HepG2 (cell line): Measurements from ENCODE around the gene GEMIN2. TPM values are rescaled to one million over a fixed set of nuclear protein-coding genes. Genes with fewer than 3 reads are reported as not detected.
A peak's percentile ranks its signal among the peaks of the same experiment; 100 is the strongest.

ENCODE experiments used
- NFE2L2 ChIP-seq: fragments of 150-350 bp; IDR thresholded peaks from 2 replicates; pipeline ENCODE4 v1.6.1; 2014; ENCODE audit warnings: low read length
- SP4 ChIP-seq: sonication (generic); formaldehyde crosslinking; IDR thresholded peaks from 2 replicates; pipeline ENCODE4 v1.8.1; 2023; ENCODE audit warnings: mild to moderate bottlenecking, missing genetic modification reagents
- STAT5B ChIP-seq: sonication (generic); formaldehyde crosslinking; IDR thresholded peaks from 2 replicates; pipeline ENCODE4 v1.4.0; 2020; ENCODE audit warnings: missing genetic modification reagents
- ZBTB38 ChIP-seq: sonication (generic); formaldehyde crosslinking; IDR thresholded peaks from 2 replicates; pipeline ENCODE4 v1.5.1; 2020; ENCODE audit warnings: mild to moderate bottlenecking, missing genetic modification reagents
- ZNF501 ChIP-seq: sonication (generic); formaldehyde crosslinking; IDR thresholded peaks from 2 replicates; pipeline ENCODE4 v1.5.1; 2020; ENCODE audit warnings: mild to moderate bottlenecking, moderate library complexity, missing genetic modification reagents
- ZNF660 ChIP-seq: sonication (generic); formaldehyde crosslinking; IDR thresholded peaks from 2 replicates; pipeline ENCODE4 v1.5.1; 2020; ENCODE audit warnings: mild to moderate bottlenecking, low read depth, missing genetic modification reagents, borderline replicate concordance
- ZNF747 ChIP-seq: sonication (generic); formaldehyde crosslinking; IDR thresholded peaks from 2 replicates; pipeline ENCODE4 v1.8.1; 2023; ENCODE audit warnings: missing genetic modification reagents, mild to moderate bottlenecking, borderline replicate concordance
- ZNF780A ChIP-seq: sonication (generic); formaldehyde crosslinking; IDR thresholded peaks from 2 replicates; pipeline ENCODE4 v1.8.0; 2022; ENCODE audit warnings: mild to moderate bottlenecking, missing genetic modification reagents, moderate library complexity
- polyA plus RNA-seq, 8 experiments: library from polyadenylated mRNA; depleted of rRNA in 3 of 8; stranded (reverse) in 7 of 8; unstranded in 1 of 8; fragments of >200 nt; fragmentation: Illumina TruSeq in 4 of 8; extraction: Trizol in 4 of 8; gene quantifications; 2 replicates each; pipeline versions ENCODE4 v1.2.1 to v1.2.3, GENCODE V29; 2011 to 2016; ENCODE audit warnings: low read depth in 4 of 8, missing spikeins in 1 of 8, mixed read lengths in 1 of 8; ENCODE audit not compliant: insufficient read depth in 1 of 8
- total RNA-seq, 5 experiments: library from RNA; depleted of rRNA; stranded (reverse); fragments of >200 nt; fragmentation: Illumina TruSeq; extraction: Trizol; gene quantifications; 2 replicates each; pipeline ENCODE4 v1.2.3, GENCODE V29; 2016; ENCODE audit warnings: low read depth in 1 of 5
- TF ChIP-seq, protein P1 (sequence below): sonication (generic); formaldehyde crosslinking; conservative IDR thresholded peaks from 2 replicates; pipeline ENCODE4 v1.8.0; 2022; ENCODE audit warnings: missing genetic modification reagents
- TF ChIP-seq, protein P2 (sequence below): sonication (generic); formaldehyde crosslinking; IDR thresholded peaks from 2 replicates; pipeline ENCODE4 v1.5.0; 2020; ENCODE audit warnings: mild to moderate bottlenecking, missing genetic modification reagents, borderline replicate concordance
- TF ChIP-seq, protein P3 (sequence below): sonication (generic); formaldehyde crosslinking; IDR thresholded peaks from 2 replicates; pipeline ENCODE4 v1.8.1; 2022; ENCODE audit warnings: low read depth, mild to moderate bottlenecking, missing genetic modification reagents
- TF ChIP-seq, protein P4 (sequence below): IDR thresholded peaks from 2 replicates; pipeline ENCODE4 v1.6.1; 2016; ENCODE audit warnings: low read depth, borderline replicate concordance

GEMIN2 gene
- total and polyA plus RNA-seq, 2 of the 13 experiments (the other 11 are each of a cell fraction or from before 2014, with no cell fraction given): 54.8 to 110 TPM

DNA sequence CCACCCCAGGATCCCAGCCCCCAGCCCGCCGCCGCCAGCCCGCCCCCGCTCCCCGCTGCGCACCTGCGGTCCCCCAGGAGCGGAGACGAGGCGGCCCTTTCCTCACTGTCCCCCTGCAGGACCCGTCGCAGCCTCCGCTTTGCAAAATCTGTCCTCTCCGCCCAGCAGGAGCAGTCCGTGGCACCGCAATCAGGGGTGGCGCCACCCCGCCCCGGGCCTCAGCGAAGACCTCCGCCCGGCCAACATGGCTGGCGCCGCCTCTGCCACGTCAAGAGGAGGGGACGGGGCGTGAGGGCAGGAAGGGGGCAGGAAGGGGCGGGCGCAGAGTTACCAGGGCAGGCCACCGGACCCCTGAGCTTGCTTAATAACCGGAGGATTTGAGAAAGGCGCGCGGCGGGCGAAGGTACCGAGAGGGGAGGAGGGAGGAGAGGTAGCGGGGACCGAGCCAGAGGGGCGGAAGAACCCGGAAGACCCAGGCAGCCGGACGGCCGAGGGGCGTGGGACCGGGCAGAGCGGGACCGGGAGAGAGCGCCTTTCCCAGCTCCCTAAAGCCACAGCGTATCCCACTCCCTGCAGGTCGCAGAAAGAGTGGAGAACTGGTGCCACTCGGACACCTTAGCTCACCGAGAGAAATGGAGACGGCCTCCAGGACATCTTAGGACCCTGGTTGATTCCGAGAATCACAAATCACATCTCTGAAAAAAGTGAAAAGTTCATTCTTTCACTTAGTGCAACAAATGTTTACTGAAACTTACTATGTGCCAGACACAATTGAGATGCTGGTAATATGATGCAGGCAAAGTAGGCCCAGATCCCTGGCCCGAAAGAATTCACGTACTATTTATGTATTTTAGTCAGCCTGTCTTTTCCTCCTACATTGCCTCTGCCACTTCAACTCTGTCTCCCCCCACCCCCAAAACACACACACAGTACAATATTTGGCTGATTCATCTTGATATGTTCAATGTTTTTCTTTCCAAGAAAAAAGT is 10.9 kb upstream of the GEMIN2 start, which contains the start of gene SEC23A (continued):
- TF ChIP-seq STAT5B (CRISPR knock-in tag) (peak; percentile 98), ZNF660 (CRISPR knock-in tag) (peak; percentile 81; the same call in 1 of the 2 replicates), ZNF747 (peak; percentile 100), NFE2L2 (peak; percentile 1; the same call in 1 of the 2 replicates), ZNF780A (CRISPR knock-in tag) (peak; percentile 98; the same call in 1 of the 2 replicates), SP4 (CRISPR knock-in tag) (peak; percentile 100), ZBTB38 (CRISPR knock-in tag) (peak; percentile 97; the same call in 1 of the 2 replicates), ZNF501 (CRISPR knock-in tag) (peak; percentile 99)
- TF ChIP-seq, protein P1, sequence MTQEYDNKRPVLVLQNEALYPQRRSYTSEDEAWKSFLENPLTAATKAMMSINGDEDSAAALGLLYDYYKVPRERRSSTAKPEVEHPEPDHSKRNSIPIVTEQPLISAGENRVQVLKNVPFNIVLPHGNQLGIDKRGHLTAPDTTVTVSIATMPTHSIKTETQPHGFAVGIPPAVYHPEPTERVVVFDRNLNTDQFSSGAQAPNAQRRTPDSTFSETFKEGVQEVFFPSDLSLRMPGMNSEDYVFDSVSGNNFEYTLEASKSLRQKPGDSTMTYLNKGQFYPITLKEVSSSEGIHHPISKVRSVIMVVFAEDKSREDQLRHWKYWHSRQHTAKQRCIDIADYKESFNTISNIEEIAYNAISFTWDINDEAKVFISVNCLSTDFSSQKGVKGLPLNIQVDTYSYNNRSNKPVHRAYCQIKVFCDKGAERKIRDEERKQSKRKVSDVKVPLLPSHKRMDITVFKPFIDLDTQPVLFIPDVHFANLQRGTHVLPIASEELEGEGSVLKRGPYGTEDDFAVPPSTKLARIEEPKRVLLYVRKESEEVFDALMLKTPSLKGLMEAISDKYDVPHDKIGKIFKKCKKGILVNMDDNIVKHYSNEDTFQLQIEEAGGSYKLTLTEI: 0 out of 2 replicates have a peak, but pooled peaks have one; percentile 33
- TF ChIP-seq, protein P2, sequence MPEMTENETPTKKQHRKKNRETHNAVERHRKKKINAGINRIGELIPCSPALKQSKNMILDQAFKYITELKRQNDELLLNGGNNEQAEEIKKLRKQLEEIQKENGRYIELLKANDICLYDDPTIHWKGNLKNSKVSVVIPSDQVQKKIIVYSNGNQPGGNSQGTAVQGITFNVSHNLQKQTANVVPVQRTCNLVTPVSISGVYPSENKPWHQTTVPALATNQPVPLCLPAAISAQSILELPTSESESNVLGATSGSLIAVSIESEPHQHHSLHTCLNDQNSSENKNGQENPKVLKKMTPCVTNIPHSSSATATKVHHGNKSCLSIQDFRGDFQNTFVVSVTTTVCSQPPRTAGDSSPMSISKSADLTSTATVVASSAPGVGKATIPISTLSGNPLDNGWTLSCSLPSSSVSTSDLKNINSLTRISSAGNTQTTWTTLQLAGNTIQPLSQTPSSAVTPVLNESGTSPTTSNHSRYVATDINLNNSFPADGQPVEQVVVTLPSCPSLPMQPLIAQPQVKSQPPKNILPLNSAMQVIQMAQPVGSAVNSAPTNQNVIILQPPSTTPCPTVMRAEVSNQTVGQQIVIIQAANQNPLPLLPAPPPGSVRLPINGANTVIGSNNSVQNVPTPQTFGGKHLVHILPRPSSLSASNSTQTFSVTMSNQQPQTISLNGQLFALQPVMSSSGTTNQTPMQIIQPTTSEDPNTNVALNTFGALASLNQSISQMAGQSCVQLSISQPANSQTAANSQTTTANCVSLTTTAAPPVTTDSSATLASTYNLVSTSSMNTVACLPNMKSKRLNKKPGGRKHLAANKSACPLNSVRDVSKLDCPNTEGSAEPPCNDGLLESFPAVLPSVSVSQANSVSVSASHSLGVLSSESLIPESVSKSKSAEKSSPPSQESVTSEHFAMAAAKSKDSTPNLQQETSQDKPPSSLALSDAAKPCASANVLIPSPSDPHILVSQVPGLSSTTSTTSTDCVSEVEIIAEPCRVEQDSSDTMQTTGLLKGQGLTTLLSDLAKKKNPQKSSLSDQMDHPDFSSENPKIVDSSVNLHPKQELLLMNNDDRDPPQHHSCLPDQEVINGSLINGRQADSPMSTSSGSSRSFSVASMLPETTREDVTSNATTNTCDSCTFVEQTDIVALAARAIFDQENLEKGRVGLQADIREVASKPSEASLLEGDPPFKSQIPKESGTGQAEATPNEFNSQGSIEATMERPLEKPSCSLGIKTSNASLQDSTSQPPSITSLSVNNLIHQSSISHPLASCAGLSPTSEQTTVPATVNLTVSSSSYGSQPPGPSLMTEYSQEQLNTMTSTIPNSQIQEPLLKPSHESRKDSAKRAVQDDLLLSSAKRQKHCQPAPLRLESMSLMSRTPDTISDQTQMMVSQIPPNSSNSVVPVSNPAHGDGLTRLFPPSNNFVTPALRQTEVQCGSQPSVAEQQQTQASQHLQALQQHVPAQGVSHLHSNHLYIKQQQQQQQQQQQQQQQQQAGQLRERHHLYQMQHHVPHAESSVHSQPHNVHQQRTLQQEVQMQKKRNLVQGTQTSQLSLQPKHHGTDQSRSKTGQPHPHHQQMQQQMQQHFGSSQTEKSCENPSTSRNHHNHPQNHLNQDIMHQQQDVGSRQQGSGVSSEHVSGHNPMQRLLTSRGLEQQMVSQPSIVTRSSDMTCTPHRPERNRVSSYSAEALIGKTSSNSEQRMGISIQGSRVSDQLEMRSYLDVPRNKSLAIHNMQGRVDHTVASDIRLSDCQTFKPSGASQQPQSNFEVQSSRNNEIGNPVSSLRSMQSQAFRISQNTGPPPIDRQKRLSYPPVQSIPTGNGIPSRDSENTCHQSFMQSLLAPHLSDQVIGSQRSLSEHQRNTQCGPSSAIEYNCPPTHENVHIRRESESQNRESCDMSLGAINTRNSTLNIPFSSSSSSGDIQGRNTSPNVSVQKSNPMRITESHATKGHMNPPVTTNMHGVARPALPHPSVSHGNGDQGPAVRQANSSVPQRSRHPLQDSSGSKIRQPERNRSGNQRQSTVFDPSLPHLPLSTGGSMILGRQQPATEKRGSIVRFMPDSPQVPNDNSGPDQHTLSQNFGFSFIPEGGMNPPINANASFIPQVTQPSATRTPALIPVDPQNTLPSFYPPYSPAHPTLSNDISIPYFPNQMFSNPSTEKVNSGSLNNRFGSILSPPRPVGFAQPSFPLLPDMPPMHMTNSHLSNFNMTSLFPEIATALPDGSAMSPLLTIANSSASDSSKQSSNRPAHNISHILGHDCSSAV (CRISPR knock-in tag): peak; percentile 83; the same call in 1 of the 2 replicates
- TF ChIP-seq, protein P3, sequence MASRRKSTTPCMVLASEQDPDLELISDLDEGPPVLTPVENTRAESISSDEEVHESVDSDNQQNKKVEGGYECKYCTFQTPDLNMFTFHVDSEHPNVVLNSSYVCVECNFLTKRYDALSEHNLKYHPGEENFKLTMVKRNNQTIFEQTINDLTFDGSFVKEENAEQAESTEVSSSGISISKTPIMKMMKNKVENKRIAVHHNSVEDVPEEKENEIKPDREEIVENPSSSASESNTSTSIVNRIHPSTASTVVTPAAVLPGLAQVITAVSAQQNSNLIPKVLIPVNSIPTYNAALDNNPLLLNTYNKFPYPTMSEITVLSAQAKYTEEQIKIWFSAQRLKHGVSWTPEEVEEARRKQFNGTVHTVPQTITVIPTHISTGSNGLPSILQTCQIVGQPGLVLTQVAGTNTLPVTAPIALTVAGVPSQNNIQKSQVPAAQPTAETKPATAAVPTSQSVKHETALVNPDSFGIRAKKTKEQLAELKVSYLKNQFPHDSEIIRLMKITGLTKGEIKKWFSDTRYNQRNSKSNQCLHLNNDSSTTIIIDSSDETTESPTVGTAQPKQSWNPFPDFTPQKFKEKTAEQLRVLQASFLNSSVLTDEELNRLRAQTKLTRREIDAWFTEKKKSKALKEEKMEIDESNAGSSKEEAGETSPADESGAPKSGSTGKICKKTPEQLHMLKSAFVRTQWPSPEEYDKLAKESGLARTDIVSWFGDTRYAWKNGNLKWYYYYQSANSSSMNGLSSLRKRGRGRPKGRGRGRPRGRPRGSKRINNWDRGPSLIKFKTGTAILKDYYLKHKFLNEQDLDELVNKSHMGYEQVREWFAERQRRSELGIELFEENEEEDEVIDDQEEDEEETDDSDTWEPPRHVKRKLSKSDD: peak; percentile 99
- TF ChIP-seq, protein P4, sequence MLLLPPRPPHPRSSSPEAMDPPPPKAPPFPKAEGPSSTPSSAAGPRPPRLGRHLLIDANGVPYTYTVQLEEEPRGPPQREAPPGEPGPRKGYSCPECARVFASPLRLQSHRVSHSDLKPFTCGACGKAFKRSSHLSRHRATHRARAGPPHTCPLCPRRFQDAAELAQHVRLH: peak; percentile 99
